GM12865 (cell line): ENCODE data around the gene MAPK13.

Experiments
- DNase-seq: peaks from one replicate; pipeline ENCODE4 v3.0.0; 2010; ENCODE audit warnings: low read depth
- H3K4me3 ChIP-seq: 2 replicates; pipeline ENCODE4 v1.5.1; 2011; ENCODE audit warnings: mild to moderate bottlenecking, low read depth, low read length, control low read depth
- TF ChIP-seq, protein P1 (sequence below): IDR thresholded peaks from 2 replicates; pipeline ENCODE4 v1.5.1; 2011; ENCODE audit warnings: low read length, control low read depth, low read depth, inconsistent platforms; ENCODE audit not compliant: insufficient read depth; ENCODE audit errors: missing control alignments

MAPK13 gene

DNA sequence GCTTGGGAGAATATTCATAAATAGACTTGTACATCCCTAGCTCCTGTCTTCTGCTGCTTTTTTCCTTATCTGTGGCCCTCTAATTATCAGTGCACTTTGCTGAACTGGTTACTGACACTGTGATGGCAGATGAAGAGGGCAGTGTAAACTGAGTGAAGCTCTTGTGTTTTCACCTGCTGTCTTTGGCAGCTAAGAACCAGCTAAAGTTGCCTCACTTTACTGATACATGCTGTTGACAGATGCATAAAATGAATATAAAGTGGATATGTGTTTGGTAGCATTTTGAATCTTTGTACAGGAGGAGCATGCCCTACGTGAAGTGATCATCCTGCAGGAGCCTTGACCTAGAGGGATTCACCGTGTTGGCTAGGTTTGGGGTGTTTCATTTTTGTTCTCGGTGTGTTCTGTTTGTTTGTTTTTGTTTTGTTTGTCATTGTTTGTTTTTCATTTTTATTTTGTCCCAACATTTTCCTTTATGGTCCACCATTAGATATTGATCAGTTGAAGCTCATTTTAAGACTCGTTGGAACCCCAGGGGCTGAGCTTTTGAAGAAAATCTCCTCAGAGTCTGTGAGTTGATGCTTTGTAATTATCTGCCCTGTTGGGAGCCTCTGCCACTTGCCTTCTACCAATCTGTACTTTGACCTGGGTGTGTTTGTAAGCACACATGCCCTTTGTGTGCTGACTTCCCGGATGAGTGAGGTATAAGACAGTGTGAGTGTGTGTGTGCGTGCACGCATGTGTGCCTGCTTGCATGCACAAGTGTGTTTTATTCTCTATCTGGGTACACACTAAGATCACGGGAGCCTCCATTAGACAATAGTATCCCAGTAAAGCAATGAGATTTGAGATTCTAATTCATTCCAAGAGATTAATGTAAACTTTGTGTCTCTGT lies 34.6 kb upstream of the MAPK13 start:
- TF ChIP-seq, protein P1, sequence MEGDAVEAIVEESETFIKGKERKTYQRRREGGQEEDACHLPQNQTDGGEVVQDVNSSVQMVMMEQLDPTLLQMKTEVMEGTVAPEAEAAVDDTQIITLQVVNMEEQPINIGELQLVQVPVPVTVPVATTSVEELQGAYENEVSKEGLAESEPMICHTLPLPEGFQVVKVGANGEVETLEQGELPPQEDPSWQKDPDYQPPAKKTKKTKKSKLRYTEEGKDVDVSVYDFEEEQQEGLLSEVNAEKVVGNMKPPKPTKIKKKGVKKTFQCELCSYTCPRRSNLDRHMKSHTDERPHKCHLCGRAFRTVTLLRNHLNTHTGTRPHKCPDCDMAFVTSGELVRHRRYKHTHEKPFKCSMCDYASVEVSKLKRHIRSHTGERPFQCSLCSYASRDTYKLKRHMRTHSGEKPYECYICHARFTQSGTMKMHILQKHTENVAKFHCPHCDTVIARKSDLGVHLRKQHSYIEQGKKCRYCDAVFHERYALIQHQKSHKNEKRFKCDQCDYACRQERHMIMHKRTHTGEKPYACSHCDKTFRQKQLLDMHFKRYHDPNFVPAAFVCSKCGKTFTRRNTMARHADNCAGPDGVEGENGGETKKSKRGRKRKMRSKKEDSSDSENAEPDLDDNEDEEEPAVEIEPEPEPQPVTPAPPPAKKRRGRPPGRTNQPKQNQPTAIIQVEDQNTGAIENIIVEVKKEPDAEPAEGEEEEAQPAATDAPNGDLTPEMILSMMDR: no peak
- no peak overlapping the region for H3K4me3 ChIP-seq
- no peak for DNase-seq

DNA sequence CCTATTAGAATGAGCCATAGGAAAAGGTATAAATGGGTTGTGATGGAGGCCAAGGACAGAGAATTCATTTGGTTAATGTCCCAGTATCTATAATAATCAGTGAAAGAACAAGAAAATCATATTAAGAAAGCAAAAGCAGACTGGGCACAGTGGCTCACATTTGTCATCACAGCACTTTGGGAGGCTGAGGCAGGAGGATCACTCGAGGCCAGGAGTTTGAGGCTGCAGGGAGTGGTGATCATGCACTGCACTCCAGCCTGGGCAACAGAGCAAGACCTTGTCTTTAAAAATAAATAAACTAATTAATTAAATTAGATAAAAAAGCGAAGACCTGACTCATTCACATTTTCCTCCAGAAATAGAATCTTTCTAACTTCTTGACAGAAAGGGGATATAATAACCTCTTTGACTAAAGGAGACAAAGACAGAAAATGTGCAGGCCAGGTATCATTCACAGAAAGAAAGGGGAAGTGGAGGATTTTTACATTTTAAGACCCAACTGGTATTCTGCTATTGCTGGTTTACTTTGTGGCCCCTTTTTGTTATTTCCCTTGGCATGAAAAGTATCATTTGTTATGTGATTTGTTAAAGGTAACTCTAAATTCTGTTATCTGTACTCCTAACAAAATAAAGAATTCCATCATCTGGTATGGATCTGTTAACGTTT lies 31.9 kb upstream of the MAPK13 start:
- DNase-seq: no peak
- no peak overlapping the region for H3K4me3 ChIP-seq
- TF ChIP-seq, protein P1: no peak

DNA sequence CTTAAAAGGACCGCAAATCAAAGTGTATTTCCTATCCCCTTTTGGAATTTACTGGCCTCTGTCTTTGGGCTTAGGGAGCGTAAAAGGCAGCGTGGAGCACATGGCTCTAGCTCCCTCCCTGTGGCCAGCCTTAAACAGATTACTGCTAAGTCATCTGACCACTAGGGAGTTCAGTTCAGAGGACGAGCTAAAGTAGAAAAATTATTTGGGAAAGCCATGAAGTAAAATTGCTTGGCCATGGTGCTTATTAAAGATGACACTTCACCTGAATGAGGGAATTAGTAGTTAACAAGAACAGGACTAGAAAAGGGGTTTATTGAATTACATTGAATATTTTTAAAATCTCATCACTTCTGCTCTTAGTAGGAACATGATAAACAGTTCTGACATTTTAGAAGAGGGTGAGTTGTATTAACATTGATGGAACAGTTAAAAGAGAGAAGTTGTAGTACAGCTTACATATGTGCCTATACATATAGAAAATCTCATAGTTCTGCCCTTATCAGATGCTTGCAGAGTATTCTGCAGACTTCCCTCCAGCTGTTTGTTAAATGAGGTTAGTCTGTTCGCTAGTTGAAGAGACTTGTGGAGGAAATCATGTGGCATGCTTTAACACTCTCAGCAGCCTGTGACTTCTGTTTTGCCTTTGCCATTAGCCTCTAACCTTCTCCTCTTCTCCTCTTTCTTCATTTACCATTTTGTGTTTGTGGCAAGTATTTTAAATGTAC lies 31.2 kb upstream of the MAPK13 start:
- DNase-seq: no peak
- TF ChIP-seq, protein P1: no peak
- no peak overlapping the region for H3K4me3 ChIP-seq

DNA sequence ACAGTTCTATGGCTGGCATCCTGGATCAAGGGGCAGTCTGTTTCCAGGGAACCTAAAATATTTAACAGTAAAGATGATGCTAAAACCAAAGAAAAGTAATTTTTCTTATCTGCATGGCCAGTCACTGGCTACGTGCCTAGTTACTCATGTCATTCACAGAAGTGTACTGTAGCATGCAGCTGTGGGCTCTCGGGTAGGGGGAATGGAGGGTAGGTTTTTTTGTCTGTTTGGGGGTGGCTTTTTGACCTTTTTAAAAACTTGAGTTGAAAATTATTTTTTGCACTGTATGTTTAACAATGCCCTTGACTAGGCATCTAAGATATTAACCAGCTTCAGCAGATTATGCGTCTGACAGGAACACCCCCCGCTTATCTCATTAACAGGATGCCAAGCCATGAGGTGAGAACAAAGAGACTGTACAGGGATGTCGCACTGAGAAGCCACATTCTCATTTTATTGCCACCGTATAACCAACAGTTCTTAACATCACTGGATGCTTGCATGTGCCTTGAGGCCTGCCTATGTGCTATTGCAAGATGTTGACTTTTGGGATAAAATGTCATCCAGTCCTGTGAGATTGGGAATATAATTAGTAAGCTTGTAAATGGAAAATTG lies 30.3 kb upstream of the MAPK13 start:
- TF ChIP-seq, protein P1: no peak
- no peak overlapping the region for H3K4me3 ChIP-seq

DNA sequence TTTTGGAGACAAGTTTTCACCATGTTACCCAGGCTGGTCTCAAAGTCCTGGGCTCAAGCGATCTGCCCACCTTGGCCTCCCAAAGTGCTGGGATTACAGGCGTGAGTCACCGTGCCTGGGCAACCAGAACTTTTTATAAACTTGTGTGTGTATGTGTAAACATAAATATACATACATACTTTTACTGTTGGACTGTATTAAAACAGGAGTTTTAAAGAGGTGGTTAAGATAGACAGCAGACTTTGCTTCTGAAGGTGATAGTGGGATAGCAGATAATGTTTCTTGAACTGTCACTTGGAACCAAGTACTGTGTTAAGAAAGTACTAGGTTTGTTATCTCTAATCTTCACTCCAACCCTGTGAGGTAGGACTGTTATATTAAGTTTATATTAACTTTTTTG lies 28.6 kb upstream of the MAPK13 start:
- no peak overlapping the region for H3K4me3 ChIP-seq
- DNase-seq: no peak
- TF ChIP-seq, protein P1: no peak

More for the DNA sequence above, 30.3 kb upstream of the MAPK13 start:
- DNase-seq: no peak

DNA sequence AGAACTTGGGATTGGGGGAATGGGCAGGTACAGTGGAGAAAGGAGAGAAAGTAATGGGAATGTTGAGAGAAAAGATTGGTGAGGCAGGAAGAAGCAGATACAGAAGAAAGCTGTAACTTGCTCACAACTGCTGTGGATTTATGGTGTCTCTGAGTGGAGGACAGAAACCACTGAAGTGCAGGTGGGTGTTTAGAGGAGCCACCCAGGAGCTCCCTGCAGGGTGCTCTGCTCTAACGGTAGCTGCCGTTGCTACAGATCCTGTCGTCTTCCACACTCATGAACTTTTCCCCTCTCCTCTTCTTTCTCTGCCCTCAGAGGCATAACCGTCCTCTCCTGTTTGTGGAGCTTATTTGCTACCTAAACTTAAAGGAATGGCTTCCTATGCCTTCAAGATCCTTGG lies 27.5 kb upstream of the MAPK13 start:
- TF ChIP-seq, protein P1: no peak
- no peak overlapping the region for H3K4me3 ChIP-seq
- no peak for DNase-seq
